ENCODE data around the gene NFATC4. TPM values are rescaled to one million over a fixed set of nuclear protein-coding genes. Genes with fewer than 3 reads are reported as not detected.

Gene NFATC4
- total RNA-seq, 2 donors from 2014 or later, result 24.8 to 34.1 TPM

DNA sequence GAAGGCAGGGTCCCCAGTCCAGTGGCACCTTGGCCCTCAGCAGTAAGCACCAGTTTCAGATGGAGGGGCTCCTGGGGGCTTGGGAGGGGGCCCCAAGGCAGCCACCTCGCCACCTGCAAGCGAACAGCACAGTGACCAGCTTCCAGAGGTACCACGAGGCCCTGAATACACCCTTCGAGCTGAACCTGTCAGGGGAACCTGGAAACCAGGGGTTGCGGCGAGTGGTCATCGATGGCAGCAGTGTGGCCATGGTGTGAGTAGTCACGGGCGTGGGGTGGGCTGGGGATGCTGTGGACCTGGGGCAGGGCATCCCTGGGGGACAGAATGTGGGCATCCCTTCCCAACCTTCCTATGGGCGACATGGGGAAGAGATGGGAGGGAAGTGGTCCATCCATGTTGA, 42.0 kb downstream of the NFATC4 start:
- WGBS, 2 experiments (ENCODE audit: insufficient coverage in 1 of 2, insufficient read length in 1 of 2), result 91 to 100% methylated on average over 7 to 10 of the region's 10 CpGs
- Histone ChIP-seq H3K36me3 (ENCODE audit: control insufficient read depth, insufficient read depth, low read length) (no peaks in the 10 kb centered on the region), H3K4me1 (ENCODE audit: control insufficient read depth, insufficient read depth, low read length) (no peaks in the 10 kb centered on the region), H3K27ac (ENCODE audit: low read depth, low read length) (no peak overlapping the region), H3K9ac (ENCODE audit: extremely low read depth, low read length, poor library complexity, severe bottlenecking) (no peak overlapping the region), H3K9me3 (ENCODE audit: control insufficient read depth, low read length) (no peaks in the 10 kb centered on the region), H3K4me3 (ENCODE audit: low read length) (no peak overlapping the region), H3K27me3 (ENCODE audit: control insufficient read depth, insufficient read depth, low read length, poor library complexity, severe bottlenecking) (no peaks in the 10 kb centered on the region)
- no peak for DNase-seq
- H3K27ac Mint-ChIP-seq, result no peak overlapping the region
- TF ChIP-seq CTCF (conservative IDR thresholded peaks at IDR 0.05), result no peak
- no peaks in the 10 kb centered on the region for H3K9me3 Mint-ChIP-seq
- H3K36me3 Mint-ChIP-seq (ENCODE audit: low read depth), result peaks cover 12% of the 10 kb centered on the region
- H3K27me3 Mint-ChIP-seq (ENCODE audit: insufficient read depth), result no peaks in the 10 kb centered on the region
- H3K4me1 Mint-ChIP-seq, result peaks cover 5% of the 10 kb centered on the region
- no peak overlapping the region for H3K4me3 Mint-ChIP-seq

DNA sequence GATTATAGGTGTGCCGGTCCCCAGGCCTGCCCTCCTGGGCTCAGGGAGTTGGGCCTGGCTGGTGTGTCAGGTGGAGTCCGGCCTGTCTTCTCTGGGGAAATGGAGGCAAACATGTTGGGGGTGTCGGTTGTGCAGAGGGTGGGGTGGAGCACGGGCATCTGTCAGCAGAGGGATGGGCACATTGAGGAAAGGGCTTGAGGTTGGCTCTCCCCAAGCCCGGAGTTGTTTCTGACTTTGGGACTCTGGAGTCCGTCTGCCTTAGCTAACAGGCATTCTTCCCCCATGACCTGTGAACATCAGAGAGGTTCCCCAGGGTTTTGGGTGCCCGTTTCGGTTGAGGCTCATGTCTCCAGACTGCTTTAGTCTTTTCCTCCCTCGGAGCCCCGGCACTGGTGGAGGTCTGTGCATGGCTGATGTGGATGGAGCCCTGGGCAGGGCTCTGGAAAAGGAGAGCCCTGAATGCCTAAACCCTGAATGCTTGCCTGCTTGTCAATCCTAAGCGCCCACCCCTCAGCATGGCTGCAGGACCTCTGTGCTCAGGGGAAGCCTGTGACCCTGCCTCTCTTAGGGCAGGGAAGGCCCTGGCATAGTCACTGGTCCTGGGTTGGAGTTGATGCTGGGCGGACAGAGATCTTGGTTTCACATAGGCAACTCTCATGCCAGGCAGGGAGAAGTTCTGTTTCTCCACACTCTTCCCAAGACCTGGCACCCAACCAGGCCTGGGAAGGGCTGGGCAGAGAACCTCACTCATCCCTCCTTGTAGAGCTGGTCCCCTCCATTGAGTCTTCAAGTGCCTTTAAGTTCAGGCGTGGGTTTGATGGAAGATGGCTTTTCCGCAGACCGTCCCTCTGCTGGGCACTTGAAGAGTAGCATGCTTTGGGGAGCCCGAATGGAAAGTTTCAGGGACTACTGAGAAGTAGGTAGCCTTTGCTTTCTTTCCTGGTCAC, 43.7 kb downstream of the NFATC4 start:
- H3K27ac Mint-ChIP-seq, result no peak overlapping the region
- TF ChIP-seq CTCF (conservative IDR thresholded peaks at IDR 0.05), result peak; percentile 83
- DNase-seq, result peak; percentile 79

DNA sequence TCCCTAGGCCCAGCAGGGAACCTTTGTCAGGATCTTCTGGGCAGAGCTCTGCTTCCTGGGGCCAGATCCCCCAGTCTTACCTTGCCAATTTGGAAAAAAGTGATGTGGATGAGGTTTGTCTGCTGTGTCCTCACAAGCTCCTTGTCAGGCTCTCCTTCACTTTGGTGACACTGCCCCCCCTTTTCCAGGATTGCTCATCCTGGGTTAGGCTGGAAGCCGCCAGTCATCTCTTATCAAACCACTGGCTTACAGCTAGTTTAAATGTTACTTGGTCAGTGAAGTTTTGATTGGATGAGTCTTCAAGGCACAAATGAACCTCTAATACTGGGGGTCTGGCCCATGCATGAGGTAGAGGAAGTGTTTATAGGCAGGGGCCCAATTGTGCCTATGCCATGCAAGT, 46.1 kb downstream of the NFATC4 start:
- Mint-ChIP-seq H3K27me3 (ENCODE audit: insufficient read depth) (peaks cover 8% of the 10 kb centered on the region), H3K4me1 (no peaks in the 10 kb centered on the region), H3K9me3 (no peaks in the 10 kb centered on the region), H3K27ac (no peak overlapping the region), H3K4me3 (no peak overlapping the region), H3K36me3 (ENCODE audit: low read depth) (peaks cover 12% of the 10 kb centered on the region)
- Histone ChIP-seq H3K9me3 (ENCODE audit: control insufficient read depth, low read length) (no peaks in the 10 kb centered on the region), H3K36me3 (ENCODE audit: control insufficient read depth, insufficient read depth, low read length) (no peaks in the 10 kb centered on the region), H3K27me3 (ENCODE audit: control insufficient read depth, insufficient read depth, low read length, poor library complexity, severe bottlenecking) (peaks cover 10% of the 10 kb centered on the region), H3K4me3 (ENCODE audit: low read length) (no peak overlapping the region), H3K27ac (ENCODE audit: low read depth, low read length) (no peak overlapping the region), H3K4me1 (ENCODE audit: control insufficient read depth, insufficient read depth, low read length) (no peaks in the 10 kb centered on the region), H3K9ac (ENCODE audit: extremely low read depth, low read length, poor library complexity, severe bottlenecking) (no peak overlapping the region)
- no peak for TF ChIP-seq CTCF (conservative IDR thresholded peaks at IDR 0.05)
- WGBS, 2 experiments (ENCODE audit: insufficient coverage in 1 of 2, insufficient read length in 1 of 2), result 92% methylated on average over 1 of the region's 1 CpG; no CpG with 5 or more reads in 1 of the 2 experiments
- no peak for DNase-seq

More for the DNA sequence above, 43.7 kb downstream of the NFATC4 start:
- Histone ChIP-seq H3K9me3 (ENCODE audit: control insufficient read depth, low read length) (no peaks in the 10 kb centered on the region), H3K36me3 (ENCODE audit: control insufficient read depth, insufficient read depth, low read length) (no peaks in the 10 kb centered on the region), H3K27me3 (ENCODE audit: control insufficient read depth, insufficient read depth, low read length, poor library complexity, severe bottlenecking) (no peaks in the 10 kb centered on the region), H3K9ac (ENCODE audit: extremely low read depth, low read length, poor library complexity, severe bottlenecking) (no peak overlapping the region), H3K4me1 (ENCODE audit: control insufficient read depth, insufficient read depth, low read length) (no peaks in the 10 kb centered on the region), H3K4me3 (ENCODE audit: low read length) (no peak overlapping the region), H3K27ac (ENCODE audit: low read depth, low read length) (no peak overlapping the region)
- 76 to 86% methylated on average over 6 to 16 of the region's 16 CpGs for WGBS, 2 experiments (ENCODE audit: insufficient coverage in 1 of 2, insufficient read length in 1 of 2)
- Mint-ChIP-seq H3K4me1 (no peaks in the 10 kb centered on the region), H3K9me3 (no peaks in the 10 kb centered on the region), H3K27me3 (ENCODE audit: insufficient read depth) (no peaks in the 10 kb centered on the region), H3K4me3 (no peak overlapping the region), H3K36me3 (ENCODE audit: low read depth) (peaks cover 12% of the 10 kb centered on the region)
